ENCODE results near the gene LETM1. TPM values are rescaled to one million over a fixed set of nuclear protein-coding genes. Genes with fewer than 3 reads are reported as not detected.

The LETM1 gene
- total and polyA plus RNA-seq, 2 of the 8 experiments (the other 6 are each of a cell fraction or from before 2014, with no cell fraction given): 19.8 to 50.1 TPM

- TF ChIP-seq CHD2 (IDR thresholded peaks at IDR 0.05; ENCODE audit: low read length) (no peak), SP1 (IDR thresholded peaks at IDR 0.05; ENCODE audit: low read depth, low read length) (no peak), BRCA1 (IDR thresholded peaks at IDR 0.05; ENCODE audit: low read depth, low read length) (no peak), ZNF274 (IDR thresholded peaks at IDR 0.05; ENCODE audit: borderline replicate concordance, extremely low read depth, low read length) (no peak), CBX5 (IDR thresholded peaks at IDR 0.05; ENCODE audit: low read depth, low read length) (no peak), SP2 (IDR thresholded peaks at IDR 0.05; ENCODE audit: low read length) (no peak), GTF2F1 (IDR thresholded peaks at IDR 0.05; ENCODE audit: borderline replicate concordance, low read depth, low read length) (no peak), E2F6 (IDR thresholded peaks at IDR 0.05) (no peak), CTCF (IDR thresholded peaks at IDR 0.05; ENCODE audit: control extremely low read depth in 1 of 3, insufficient read depth in 1 of 3, low read depth in 1 of 3, low read length in 3 of 3) (no peak)
Observed at GRCh38 chr4:1762264-1763010, 93.5 kb downstream of the LETM1 start (continued).

Other genes starting within 250 kb of the LETM1 start
- gene FAM53A, start 171.8 kb downstream of the LETM1 start, total RNA-seq (2021; fragmentation: NEBNext Ultra II Directional; extraction: Animal tissue kit (Norgen Biotek cat#: 25700)): 2.0 and 2.8 TPM in 2 replicates
- 1.9 and 2.5 TPM in 2 replicates for gene FAM53A, start 171.8 kb downstream of the LETM1 start, polyA plus RNA-seq (2011; rRNA removed)
- gene SLBP, start 143.8 kb downstream of the LETM1 start, total RNA-seq (2021; fragmentation: NEBNext Ultra II Directional; extraction: Animal tissue kit (Norgen Biotek cat#: 25700)): 45.1 and 49.0 TPM in 2 replicates
- gene SLBP, start 143.8 kb downstream of the LETM1 start, polyA plus RNA-seq (2011; rRNA removed): 24.6 and 44.1 TPM in 2 replicates
- 28.5 and 31.5 TPM in 2 replicates for gene TMEM129, start 134.8 kb downstream of the LETM1 start, total RNA-seq (2021; fragmentation: NEBNext Ultra II Directional; extraction: Animal tissue kit (Norgen Biotek cat#: 25700))
- gene TMEM129, start 134.8 kb downstream of the LETM1 start, polyA plus RNA-seq (2011; rRNA removed): 58.7 and 89.1 TPM in 2 replicates
- 147 and 148 TPM in 2 replicates for gene TACC3, start 134.6 kb downstream of the LETM1 start, total RNA-seq (2021; fragmentation: NEBNext Ultra II Directional; extraction: Animal tissue kit (Norgen Biotek cat#: 25700))
- 73.8 and 113 TPM in 2 replicates for gene TACC3, start 134.6 kb downstream of the LETM1 start, polyA plus RNA-seq (2011; rRNA removed)
- gene FGFR3, start 62.9 kb downstream of the LETM1 start, total RNA-seq (2021; fragmentation: NEBNext Ultra II Directional; extraction: Animal tissue kit (Norgen Biotek cat#: 25700)): 19.5 TPM in 2 replicates
- 9.0 and 18.6 TPM in 2 replicates for gene FGFR3, start 62.9 kb downstream of the LETM1 start, polyA plus RNA-seq (2011; rRNA removed)
- gene NSD2, start 15.2 kb upstream of the LETM1 start, total RNA-seq (2021; fragmentation: NEBNext Ultra II Directional; extraction: Animal tissue kit (Norgen Biotek cat#: 25700)): 129 TPM in 2 replicates
- gene NSD2, start 15.2 kb upstream of the LETM1 start, polyA plus RNA-seq (2011; rRNA removed): 26.7 and 40.3 TPM in 2 replicates
- 57.5 and 61.4 TPM in 2 replicates for gene NELFA, start 152.8 kb upstream of the LETM1 start, total RNA-seq (2021; fragmentation: NEBNext Ultra II Directional; extraction: Animal tissue kit (Norgen Biotek cat#: 25700))
- gene NELFA, start 152.8 kb upstream of the LETM1 start, polyA plus RNA-seq (2011; rRNA removed): 41.8 and 61.5 TPM in 2 replicates
- gene NAT8L, start 203.2 kb upstream of the LETM1 start, total RNA-seq (2021; fragmentation: NEBNext Ultra II Directional; extraction: Animal tissue kit (Norgen Biotek cat#: 25700)): 10.8 and 11.5 TPM in 2 replicates
- 10.8 and 13.3 TPM in 2 replicates for gene NAT8L, start 203.2 kb upstream of the LETM1 start, polyA plus RNA-seq (2011; rRNA removed)